Omental fat pad (tissue), 4 donors: Measurements from ENCODE around the gene ZNF317. TPM values are rescaled to one million over a fixed set of nuclear protein-coding genes. Genes with fewer than 3 reads are reported as not detected.
A peak's percentile ranks its signal among the peaks of the same experiment; 100 is the strongest.

ENCODE experiments used
- ATAC-seq: fragments of 150-250 bp; one replicate; pipeline ENCODE4 v1.9.1; 2016; ENCODE audit warnings: mild to moderate bottlenecking, moderate library complexity; ENCODE audit not compliant: low FRiP score
- DNase-seq: peaks from one replicate; pipeline ENCODE4 v3.0.0-alpha.2; 2019; ENCODE audit warnings: low spot score
- CTCF ChIP-seq, 3 donors: fragments of 450-650 bp; IDR thresholded peaks; one replicate each; pipeline ENCODE4 v1.5.1; 2016 to 2017; ENCODE audit warnings: antibody characterized with exemption in 3 of 3, mild to moderate bottlenecking in 3 of 3, moderate library complexity in 2 of 3
- total RNA-seq, 4 donors: library from RNA; depleted of rRNA; stranded (reverse); fragments of >200 nt; gene quantifications; one replicate each; pipeline ENCODE4 v1.1.0, GENCODE V29; 2016

Gene ZNF317
- total RNA-seq: 10 to 100 TPM; 18.2 to 33.5 (median 19.0) TPM

DNA sequence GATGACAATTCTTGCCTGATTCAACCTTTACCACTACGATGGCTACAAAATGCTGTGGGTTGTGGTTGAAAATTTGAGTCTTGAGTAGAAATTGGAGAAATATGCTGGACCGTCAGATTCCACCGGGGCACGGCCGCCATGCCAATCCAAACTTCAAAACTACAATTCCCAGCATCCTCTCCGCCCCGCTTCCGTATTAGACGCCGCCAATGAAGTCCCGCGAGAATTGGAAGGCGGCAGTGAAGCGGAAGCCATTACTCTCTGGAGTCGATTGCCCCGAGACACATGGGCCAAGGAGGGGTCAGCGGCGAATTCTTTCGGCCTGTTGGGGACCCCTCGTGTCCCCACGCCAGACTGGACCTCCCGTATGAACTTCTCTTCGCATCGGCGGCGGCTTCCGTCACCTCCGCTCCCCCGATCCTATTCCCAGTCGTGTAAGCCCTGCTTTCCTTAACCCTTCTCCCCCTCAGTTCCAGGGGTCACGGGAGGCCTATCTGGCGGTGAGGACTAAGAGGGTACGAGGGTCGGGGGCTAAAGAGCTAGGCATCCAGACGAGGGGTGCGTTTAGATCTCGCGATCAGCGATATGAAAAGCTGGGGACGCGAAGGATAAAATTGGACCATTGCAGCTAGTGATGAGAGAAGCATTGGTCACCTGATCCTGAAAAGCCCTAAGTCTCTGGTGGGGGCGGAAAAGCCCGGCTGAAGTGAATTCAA is at the start of gene ZNF317:
ZNF317 (plus strand) TSS at position 239 of the 716 bp plus-strand sequence. CDS start 15,620 bp downstream, outside the sequence.
- ATAC-seq (peak; percentile 92), DNase-seq (peak; percentile 94)
- no peak for TF ChIP-seq CTCF (IDR thresholded peaks at IDR 0.05)

DNA sequence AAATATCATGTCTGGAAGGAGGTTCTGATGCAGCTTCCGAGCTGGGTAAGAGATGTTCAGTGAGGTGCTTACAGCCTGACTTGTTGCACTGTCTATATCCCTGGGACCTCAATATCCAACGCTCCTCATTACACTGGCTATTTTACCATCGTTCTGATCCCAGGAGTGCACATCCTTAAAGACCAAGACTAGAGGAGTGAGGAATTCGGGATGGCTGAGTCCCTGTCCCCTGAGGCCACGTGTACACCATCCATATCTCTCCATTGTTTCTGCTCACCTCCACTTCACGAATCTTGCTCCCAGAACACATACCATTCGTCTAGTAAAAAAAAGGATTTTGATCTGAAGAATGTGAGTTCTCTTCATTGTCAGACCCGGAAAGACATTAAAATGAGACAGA is 32.8 kb upstream of the ZNF317 start, which contains the start of gene OR7G2:
OR7G2 (minus strand) TSS at position 101 of the 400 bp plus-strand sequence. CDS start 4,232 bp downstream, outside the sequence.
- ATAC-seq (no peak), DNase-seq (no peak)
- TF ChIP-seq CTCF (IDR thresholded peaks at IDR 0.05): no peak

DNA sequence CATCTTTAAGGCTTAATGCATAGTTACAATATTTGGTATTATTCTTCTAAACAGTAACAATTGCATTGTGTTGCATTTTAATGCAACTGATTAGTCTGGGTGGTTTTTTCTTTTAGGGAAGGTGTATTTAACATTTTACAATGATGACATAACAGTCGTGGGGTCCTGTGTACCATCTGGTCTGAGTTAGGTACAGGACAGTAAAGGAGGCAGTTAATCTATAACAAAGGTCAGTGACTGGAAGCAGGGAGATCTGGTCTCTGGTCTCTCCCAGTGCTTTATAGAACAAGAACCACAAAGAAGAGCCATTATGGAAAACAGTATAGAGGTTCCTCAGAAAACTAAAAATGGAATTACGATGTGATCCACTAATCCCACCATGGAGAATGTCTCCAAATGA is 30.2 kb upstream of the ZNF317 start:
- DNase-seq (no peak), ATAC-seq (no peak)
- no peak for TF ChIP-seq CTCF (IDR thresholded peaks at IDR 0.05)

GRCh38 chr19:9115307-9115813 is 24.8 kb upstream of the ZNF317 start, which contains the start of gene OR7G1:
Gene OR7G1, minus strand, starts transcription at chr19:9115763. Its CDS starts 0 bp downstream, at chr19:9115763.
- ATAC-seq (no peak), DNase-seq (no peak)
- no peak for TF ChIP-seq CTCF (IDR thresholded peaks at IDR 0.05)

GRCh38 chr19:9116547-9116946 is 23.6 kb upstream of the ZNF317 start:
- ATAC-seq (no peak), DNase-seq (no peak)
- TF ChIP-seq CTCF (IDR thresholded peaks at IDR 0.05): no peak

GRCh38 chr19:9126900-9127405 is 13.2 kb upstream of the ZNF317 start, which contains the start of gene OR7G3:
Gene OR7G3, minus strand, starts transcription at chr19:9126950. Its CDS starts 0 bp downstream, at chr19:9126950.
- ATAC-seq: no peak
- DNase-seq: no peak
- TF ChIP-seq CTCF (IDR thresholded peaks at IDR 0.05): no peak
